GM21526 (cell line): ENCODE measurements around the gene TDRD9.

Source experiments
- ATAC-seq: cut with Tn5 transposase; IDR thresholded peaks from one replicate; pipeline ENCODE4 v1.9.1; 2021; ENCODE audit warnings: moderate library complexity; ENCODE audit not compliant: unreplicated experiment, low FRiP score

Gene TDRD9

DNA sequence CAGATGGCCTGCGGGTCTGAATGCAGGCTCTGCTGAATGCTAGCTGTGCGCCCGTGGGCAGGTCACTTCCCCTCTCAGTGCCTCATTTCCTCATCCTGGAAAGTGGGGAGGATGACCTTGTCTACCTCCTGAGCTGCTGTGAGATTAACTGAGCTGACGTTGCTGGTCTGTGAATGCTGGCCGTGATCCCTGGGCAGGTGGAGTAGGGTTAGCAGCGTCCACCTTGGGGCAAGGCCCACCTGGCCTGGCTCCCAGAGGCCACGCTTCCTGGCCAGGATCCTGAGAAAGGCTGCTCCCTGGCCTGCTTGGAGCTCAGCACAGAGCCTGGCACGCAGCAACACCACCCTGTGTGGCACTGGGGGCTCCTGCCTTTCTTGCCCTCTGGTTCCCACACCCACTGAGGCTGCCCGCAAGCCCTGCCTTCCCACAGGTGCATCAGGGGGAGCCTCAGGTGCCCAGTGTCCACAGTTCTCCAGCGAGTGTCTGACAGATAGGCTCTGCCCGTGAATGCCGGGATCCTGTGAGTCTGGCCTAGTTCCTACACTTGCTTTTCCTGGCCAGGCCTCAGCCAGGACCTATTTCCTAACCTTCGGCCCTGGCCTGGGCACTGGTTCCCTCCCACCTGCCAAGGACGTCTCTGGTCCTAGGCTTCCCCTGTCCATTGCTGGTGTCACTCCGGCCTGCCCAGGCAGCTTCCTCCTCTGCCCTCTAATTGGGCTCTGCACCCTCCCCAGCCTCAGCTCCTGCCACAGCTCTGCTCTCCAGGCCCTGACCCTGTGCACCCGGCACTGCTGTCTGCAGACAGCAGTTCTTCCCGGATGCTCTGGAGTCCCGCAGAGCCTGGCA lies 37.2 kb upstream of the TDRD9 start:
- ATAC-seq: no peak

DNA sequence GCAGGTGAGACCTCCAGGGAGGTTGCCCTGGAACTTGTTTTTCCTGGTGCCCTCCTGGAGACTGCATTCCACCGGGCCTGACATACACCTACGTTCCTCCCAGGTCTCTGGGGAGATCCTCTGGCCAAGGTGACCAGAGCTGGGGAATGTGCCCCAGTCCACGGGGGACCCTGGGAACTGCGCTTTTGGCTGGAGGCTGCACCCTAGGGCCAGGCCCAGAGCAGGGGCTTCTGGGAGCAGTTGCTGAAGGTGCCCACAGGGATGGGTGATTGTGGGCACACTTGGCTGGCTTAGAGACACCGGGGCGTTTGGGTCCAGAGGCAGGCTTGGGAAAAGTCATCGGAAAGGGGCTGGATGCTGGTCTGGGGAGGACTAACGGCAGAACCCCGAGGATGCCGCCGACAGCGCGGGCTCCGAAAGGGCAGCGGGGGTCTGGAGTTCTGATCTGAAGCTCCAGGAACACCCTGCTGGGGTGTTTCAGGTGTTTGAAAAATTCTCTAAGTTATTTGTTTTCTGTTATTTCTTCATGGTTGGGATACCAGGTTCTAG lies 36.5 kb upstream of the TDRD9 start:
- no peak for ATAC-seq

GRCh38 chr14:103892247-103892646 lies 36.0 kb upstream of the TDRD9 start:
- no peak for ATAC-seq

DNA sequence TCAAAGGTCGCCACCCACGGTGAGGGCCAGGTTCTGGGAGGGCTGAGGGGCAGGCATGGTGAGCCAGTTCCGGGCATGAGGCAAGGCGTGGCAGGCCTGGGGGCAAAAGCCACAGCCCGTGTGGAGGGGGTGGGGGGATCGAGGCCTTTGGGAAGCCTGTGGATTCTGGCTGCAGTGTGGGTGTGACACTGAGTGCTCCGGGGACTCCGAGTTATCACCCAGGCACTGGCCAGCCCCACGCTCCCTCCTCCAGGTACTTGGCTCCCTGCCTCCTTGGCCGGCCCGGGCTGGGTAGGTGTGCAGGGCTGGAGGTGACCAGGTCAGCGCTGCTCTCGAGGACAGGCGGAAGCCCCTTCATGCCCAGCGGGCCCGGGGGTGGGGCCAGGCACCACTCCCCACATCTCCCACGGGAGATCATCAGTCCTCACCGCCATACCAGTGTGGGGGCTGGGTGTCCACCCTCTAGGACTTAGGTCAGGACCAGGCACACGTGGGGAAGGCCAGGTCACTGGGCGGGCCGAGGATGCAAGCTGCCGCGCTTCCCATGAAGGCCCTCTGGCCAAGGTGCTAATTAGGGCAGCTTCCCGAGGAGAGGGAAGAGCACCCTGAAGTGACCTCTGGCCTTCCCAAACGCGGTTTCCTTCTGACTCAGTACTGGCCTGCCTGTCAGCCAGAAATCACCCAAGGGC lies 34.1 kb upstream of the TDRD9 start:
- ATAC-seq: no peak

DNA sequence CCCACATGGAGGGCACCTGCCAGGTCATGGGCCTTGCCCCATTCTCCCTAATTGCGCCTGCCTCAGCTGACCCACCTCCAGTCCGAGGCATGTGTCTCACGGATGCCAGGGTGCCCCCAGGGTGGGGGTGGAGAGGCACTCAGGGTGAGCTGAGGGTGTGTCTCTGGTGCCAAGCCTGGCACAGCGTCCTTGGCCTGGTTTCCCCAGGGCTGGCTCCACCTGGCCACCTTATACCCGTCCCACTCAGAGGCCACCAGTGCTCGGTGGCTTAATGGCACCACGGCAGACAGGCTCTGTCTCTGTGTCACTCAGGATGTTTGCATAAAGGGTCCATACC lies 33.6 kb upstream of the TDRD9 start:
- no peak for ATAC-seq

GRCh38 chr14:103896578-103896977 lies 31.7 kb upstream of the TDRD9 start:
- no peak for ATAC-seq

DNA sequence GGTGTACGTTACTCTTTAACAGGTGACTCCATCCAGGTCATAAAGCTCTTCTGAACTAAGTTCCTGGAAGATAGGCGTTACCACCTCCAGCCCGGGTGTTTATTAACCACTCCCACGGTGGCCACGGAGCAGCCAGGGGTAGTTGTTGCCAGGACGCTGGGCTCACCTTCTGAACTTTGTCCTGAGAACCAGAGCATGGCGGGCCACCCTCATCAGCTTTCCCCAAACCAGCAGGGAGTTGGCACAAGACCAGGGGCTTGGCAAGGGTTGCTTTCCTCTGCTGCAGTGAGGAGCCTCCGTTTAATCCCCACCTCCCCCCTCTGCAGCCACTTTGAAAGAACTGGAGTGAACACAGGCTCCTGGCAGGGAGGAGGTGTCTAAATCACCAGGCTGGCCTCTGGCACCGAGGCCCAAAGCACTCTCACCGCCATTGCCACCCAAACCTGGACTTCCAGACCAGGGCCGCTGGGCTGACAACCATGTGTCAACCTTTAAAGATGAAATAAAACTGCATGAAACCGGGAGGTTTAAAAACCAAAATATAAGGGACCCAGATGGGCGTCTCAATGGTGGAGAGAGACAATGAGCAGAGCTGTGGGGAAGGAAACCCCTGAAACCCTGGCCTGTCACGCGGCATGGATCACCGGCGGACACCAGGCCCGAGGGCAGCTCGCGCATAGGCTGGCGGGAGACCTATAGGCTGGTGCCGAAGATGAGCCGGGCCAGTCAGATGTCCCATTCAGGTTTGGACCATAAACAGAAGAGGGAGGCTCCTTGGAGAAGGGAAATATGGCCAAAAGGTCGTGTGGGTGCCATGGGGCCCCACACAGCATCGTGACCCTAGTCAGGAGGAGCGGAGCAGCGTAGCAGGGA lies 30.9 kb upstream of the TDRD9 start:
- ATAC-seq: no peak

- ATAC-seq: no peak
Measured at GRCh38 chr14:103898204-103898603, 30.1 kb upstream of the TDRD9 start.

DNA sequence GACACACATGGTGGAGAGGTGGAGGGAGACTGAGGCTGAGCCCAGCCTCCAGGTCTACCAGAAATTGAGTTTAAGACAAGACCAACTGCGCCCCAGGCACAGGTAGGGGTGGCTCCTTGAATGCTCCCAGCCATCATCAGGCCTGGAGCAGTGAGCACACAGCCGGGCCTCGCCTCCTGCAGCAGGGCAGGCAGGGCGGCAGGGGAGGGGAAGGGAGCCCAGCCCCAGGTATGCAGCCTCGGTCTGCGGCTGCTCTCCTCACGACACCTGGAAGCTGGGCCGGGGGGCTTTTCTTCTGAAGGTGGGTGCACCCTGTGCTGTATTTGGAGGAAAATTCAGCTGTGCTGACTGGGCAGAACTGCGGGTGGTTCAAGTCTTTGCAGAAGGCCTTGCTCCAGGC lies 29.5 kb upstream of the TDRD9 start:
- no peak for ATAC-seq

DNA sequence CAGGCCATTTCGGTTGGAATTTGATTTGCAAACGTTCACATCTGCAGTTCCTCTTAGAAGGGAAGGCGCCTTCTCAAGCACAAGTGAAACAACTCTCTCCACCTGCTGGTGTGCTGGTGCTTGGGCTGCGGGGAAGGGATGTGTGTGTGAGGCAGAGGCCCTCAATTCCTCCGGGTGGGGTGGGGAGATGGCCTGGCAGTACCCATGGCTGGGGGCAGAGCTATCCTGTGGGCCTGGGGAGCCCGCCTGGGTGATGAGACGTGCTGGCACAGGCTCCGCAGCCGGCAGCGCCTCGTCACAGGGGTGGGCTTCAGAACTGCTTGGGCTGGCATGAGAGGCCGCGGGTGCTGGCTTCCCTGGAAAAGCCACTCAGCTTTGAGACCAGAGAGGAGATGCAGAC lies 28.9 kb upstream of the TDRD9 start:
- no peak for ATAC-seq

DNA sequence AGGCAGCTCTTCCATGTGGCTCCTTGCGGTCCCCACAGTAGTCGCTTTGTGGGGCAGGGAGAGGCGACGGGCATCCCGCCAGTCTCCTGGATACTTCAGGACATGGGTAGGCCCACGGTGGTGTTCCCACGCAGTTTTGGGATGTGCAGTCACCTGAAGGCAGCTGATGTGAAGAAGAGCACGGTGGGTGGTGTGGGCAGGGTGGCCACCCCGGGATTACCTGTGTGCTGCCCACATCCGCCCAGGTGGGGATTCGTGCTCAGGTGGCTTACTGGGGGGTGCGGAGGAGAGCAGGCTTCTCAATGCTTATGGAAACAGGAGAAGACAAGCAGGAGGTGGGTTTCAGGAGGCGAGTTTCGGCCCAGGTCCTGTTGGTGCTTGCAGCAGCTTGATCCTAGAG lies 28.4 kb upstream of the TDRD9 start:
- ATAC-seq: no peak

DNA sequence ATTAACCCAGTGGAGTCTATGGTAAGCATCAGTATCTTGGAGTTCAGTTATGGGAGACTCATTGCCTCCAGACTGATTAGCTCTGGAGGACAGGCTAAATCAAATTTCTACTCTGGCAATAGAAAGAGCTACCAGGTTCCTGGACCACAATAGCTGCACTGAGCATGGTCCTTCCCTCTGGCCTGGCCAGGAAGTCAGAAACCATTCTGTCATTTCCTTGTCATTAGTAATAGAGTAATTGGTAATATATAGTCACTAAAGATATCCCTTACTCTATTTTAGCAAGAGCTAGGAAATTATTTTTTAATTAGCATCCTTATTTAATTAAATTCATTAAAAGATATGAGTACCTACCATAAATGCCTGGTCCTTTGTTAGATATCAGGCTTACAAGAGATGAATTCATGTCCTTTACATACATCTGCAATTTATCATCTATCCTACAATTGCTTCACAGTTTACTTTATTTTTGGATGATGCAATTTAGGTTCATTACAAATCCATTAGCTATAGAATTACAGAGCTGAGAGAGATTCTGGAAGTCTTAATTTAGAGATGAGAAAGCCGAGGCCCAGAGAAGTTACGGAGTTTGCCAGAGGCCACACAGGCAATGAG lies 23.7 kb upstream of the TDRD9 start:
- no peak for ATAC-seq

GRCh38 chr14:103905842-103906456 lies 22.3 kb upstream of the TDRD9 start:
- no peak for ATAC-seq

DNA sequence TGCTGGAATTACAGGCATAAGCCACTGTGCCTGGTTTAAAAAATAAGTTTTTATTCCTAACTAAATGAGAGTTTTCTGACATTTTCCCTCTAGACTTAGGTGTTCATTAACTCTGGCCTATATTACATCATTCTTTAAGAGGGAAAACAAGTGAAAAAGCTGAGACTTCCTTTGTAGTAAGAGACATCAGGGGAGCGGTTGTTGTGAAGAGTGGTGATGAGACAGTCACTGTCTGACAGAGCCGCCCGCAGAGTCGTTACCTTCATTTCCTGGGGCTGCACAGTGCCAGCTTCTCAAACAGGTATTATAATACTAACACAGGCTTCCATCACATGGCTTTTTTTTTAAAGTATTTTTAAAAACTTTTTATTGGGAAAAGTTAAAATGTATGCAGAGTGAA lies 19.7 kb upstream of the TDRD9 start:
- no peak for ATAC-seq

DNA sequence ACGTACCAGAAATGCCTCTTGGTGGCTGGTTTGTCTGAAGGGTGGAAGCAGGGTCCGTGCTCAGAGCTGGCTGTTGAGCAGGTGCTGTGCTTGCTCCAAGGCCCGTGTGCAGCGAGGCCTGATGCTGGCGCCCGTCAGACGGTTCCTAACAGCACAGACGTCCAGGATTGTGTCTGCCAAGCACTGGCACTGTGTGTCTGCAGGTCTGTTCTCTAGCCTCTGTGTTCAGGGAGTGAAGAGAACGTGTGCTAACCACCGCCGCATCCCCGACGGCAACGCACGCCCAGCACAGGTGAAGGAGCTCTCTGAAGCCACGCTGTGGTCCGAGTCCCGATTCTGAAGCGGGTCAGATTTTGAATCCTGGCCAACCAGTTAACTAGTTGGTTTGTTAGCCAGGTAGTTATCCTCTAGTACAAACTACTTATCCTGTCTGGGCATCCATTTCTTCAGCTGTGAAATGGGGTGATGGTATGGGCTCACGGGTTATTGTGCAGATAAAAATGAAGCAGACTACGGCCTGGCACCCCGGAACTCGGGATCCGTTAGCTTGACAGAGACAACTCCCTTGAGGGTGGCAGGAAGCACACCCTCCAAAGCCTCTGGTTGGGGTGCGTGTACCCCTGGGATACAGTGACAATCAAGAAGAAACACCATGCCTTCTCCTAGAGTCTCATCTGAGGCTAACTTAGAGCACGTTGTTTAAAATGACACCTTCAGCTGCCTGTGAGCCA lies 18.6 kb upstream of the TDRD9 start:
- no peak for ATAC-seq

GRCh38 chr14:103910262-103910935 lies 17.9 kb upstream of the TDRD9 start:
- ATAC-seq: no peak

- no peak for ATAC-seq
Measured at GRCh38 chr14:103910984-103911383, 17.3 kb upstream of the TDRD9 start.

DNA sequence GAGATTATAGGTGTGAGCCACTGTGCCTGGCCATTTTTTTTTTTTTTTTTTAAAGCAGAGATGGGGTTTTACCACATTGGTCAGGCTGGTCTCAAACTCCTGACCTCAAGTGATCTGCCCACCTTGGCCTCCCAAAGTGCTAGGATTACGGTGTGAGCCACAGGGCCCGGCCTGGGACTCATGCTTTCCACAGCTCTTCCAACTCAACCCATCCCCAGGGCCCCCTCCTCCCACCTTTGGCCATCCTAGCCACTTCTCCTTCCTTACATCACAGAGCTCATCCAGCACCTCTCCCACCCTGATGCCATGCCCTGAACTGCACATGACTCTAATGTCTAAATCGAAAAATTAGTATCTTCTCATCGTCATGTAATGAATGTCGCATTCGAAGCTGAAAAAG lies 12.6 kb upstream of the TDRD9 start:
- no peak for ATAC-seq
